ENCODE data around the gene RHBG. TPM values are rescaled to one million over a fixed set of nuclear protein-coding genes. Genes with fewer than 3 reads are reported as not detected.
A peak's percentile ranks its signal among the peaks of the same experiment; 100 is the strongest.

Gene RHBG
- total and polyA plus RNA-seq, 7 donors, result not detected

DNA sequence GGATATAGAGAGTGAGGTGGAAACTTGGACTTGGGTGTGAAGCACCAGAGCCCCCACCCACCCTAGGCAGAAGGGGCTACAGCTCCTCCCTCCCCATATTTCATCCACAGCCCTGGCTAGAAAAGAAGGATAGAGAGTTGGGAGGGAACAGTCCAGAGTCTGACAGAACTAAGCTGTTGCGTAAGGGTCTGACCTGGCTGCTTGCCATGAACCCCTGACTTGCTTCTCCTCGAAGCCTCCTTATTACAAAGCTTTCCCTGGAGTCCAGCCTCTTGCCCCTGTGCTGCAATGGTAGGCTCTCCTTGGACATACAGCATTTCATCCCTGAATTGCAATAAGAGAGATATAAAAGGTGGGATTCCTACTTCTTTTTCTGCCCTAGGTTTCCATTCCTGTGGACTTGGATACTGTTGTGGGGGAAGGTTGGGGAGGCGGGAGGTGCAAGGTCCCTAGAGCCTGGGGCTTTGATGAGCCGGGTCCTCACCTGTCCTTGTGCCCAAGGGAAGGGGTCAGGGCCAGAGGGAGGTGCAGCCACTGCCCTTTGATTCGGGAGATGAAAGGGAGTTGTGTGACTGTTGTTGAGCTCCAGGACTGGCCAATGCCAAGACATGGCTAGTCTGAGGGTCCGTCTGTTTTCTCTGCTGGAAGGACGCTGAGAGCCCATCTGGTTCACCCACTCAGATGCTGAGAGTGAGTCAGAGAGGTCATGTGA, 2.7 kb downstream of the RHBG start:
- no peak for ATAC-seq
- intact Hi-C loops (cut with DNase I), result no loop called here
- 37 to 41% (median 37%) methylated on average over 7 of the region's 7 CpGs for WGBS, 3 donors
- Histone ChIP-seq H3K9me3 (no peaks in the 10 kb centered on the region), H3K4me1 (no peaks in the 10 kb centered on the region), H3K27me3 (ENCODE audit: insufficient read depth in 3 of 3, low read length in 2 of 3) (peaks cover 0 to 49% (median 2%) of the 10 kb centered on the region in 3 donors), H3K27ac (no peak overlapping the region), H3K36me3 (ENCODE audit: insufficient read depth in 1 of 2, low read depth in 1 of 2) (no peaks in the 10 kb centered on the region), H3K4me3 (no peak overlapping the region)
- peak; percentile 68 to 79 for DNase-seq
- TF ChIP-seq, protein P1, sequence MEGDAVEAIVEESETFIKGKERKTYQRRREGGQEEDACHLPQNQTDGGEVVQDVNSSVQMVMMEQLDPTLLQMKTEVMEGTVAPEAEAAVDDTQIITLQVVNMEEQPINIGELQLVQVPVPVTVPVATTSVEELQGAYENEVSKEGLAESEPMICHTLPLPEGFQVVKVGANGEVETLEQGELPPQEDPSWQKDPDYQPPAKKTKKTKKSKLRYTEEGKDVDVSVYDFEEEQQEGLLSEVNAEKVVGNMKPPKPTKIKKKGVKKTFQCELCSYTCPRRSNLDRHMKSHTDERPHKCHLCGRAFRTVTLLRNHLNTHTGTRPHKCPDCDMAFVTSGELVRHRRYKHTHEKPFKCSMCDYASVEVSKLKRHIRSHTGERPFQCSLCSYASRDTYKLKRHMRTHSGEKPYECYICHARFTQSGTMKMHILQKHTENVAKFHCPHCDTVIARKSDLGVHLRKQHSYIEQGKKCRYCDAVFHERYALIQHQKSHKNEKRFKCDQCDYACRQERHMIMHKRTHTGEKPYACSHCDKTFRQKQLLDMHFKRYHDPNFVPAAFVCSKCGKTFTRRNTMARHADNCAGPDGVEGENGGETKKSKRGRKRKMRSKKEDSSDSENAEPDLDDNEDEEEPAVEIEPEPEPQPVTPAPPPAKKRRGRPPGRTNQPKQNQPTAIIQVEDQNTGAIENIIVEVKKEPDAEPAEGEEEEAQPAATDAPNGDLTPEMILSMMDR (IDR thresholded peaks at IDR 0.05), result no peak

DNA sequence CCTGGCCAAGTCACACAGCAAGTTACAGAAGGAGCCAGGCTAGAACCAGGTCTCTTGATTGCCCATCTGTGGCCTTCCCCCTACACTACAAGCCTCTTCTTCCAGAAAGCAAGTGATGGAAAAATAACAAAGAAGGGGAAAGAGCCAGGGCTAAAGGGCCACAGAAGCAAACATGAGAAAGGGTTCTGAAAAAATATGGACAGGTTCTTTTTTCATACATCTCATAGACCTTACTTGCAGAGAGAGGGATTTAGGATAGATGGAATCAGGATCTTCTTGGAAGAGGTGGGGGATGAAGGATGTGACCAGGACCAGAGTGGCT, 3.2 kb downstream of the RHBG start:
- Histone ChIP-seq H3K4me1 (no peaks in the 10 kb centered on the region), H3K27ac (no peak overlapping the region), H3K9me3 (no peaks in the 10 kb centered on the region), H3K36me3 (ENCODE audit: insufficient read depth in 1 of 2, low read depth in 1 of 2) (no peaks in the 10 kb centered on the region), H3K4me3 (no peak overlapping the region), H3K27me3 (ENCODE audit: insufficient read depth in 3 of 3, low read length in 2 of 3) (peaks cover 0 to 49% (median 2%) of the 10 kb centered on the region in 3 donors)
- ATAC-seq (no peak), DNase-seq (no peak)
- TF ChIP-seq, protein P1 (IDR thresholded peaks at IDR 0.05), result no peak
- intact Hi-C loops (cut with DNase I), result no loop called here

- H3K36me3 ChIP-seq (ENCODE audit: insufficient read depth in 1 of 2, low read depth in 1 of 2), result no peaks in the 10 kb centered on the region
- H3K4me3 ChIP-seq, result no peak overlapping the region
- peaks cover 0 to 49% (median 0%) of the 10 kb centered on the region in 3 donors for H3K27me3 ChIP-seq (ENCODE audit: insufficient read depth in 3 of 3, low read length in 2 of 3)
- ATAC-seq (no peak), DNase-seq (no peak)
- H3K27ac ChIP-seq, result no peak overlapping the region
- no peaks in the 10 kb centered on the region for H3K4me1 ChIP-seq
- TF ChIP-seq, protein P1 (IDR thresholded peaks at IDR 0.05), result no peak
- intact Hi-C loops (cut with DNase I), result no loop called here
- 53 to 77% (median 55%) methylated on average over 4 of the region's 4 CpGs for WGBS, 3 donors
- H3K9me3 ChIP-seq, result no peaks in the 10 kb centered on the region
Observed at GRCh38 chr1:156372876-156373275, 3.9 kb downstream of the RHBG start.

DNA sequence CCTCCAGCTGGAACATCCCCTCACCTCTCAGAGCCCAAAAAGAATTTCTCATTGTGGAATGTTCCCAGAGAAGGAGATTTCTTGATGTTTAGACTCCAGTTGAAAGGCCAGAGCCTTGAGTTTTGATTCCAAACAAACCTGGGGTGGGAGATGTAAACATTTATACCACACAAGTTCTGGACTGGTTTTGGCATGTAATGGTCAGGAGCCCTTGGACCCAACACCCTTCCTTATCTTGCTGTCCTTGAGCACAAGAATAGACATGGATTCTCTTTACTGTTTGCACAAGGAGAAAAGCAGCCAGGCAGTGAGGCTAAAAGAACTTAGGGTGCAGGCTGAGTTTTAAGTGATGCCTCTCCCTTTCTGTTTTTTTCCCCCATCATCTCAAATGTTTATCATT, 4.5 kb downstream of the RHBG start:
- Histone ChIP-seq H3K36me3 (ENCODE audit: insufficient read depth in 1 of 2, low read depth in 1 of 2) (no peaks in the 10 kb centered on the region), H3K4me1 (no peaks in the 10 kb centered on the region), H3K27me3 (ENCODE audit: insufficient read depth in 3 of 3, low read length in 2 of 3) (peaks cover 0 to 43% (median 0%) of the 10 kb centered on the region in 3 donors), H3K27ac (no peak overlapping the region), H3K9me3 (no peaks in the 10 kb centered on the region), H3K4me3 (no peak overlapping the region)
- ATAC-seq, result no peak
- TF ChIP-seq, protein P1 (IDR thresholded peaks at IDR 0.05), result no peak
- DNase-seq, result no peak
- intact Hi-C loops (cut with DNase I), result no loop called here

GRCh38 chr1:156376146-156376545, 7.1 kb downstream of the RHBG start:
- ATAC-seq, result no peak
- H3K27me3 ChIP-seq (ENCODE audit: insufficient read depth in 3 of 3, low read length in 2 of 3), result peaks cover 0 to 23% (median 0%) of the 10 kb centered on the region in 3 donors
- DNase-seq, result no peak
- H3K9me3 ChIP-seq, result no peaks in the 10 kb centered on the region
- no peak overlapping the region for H3K27ac ChIP-seq
- no peaks in the 10 kb centered on the region for H3K36me3 ChIP-seq (ENCODE audit: insufficient read depth in 1 of 2, low read depth in 1 of 2)
- intact Hi-C loops (cut with DNase I), result no loop called here
- no peak overlapping the region for H3K4me3 ChIP-seq
- TF ChIP-seq, protein P1 (IDR thresholded peaks at IDR 0.05), result no peak
- 79 to 85% (median 84%) methylated on average over 2 of the region's 2 CpGs for WGBS, 3 donors
- no peaks in the 10 kb centered on the region for H3K4me1 ChIP-seq

All from psoas muscle (tissue), 8 donors.